Fibroblast of villous mesenchyme (primary cell): ENCODE measurements around the gene CHTOP. TPM values are rescaled to one million over a fixed set of nuclear protein-coding genes. Genes with fewer than 3 reads are reported as not detected.

ENCODE experiments used
- DNase-seq: peaks from one replicate; pipeline ENCODE4 v3.0.0-alpha.2; 2010; ENCODE audit warnings: low read depth
- H3K4me3 ChIP-seq: 2 replicates; pipeline ENCODE4 v1.5.1; 2011; ENCODE audit warnings: low read depth, mild to moderate bottlenecking, low read length
- total RNA-seq: library from RNA; depleted of rRNA; stranded (reverse); fragments of >200 nt; gene quantifications from 2 replicates; pipeline ENCODE4 v1.2.3, GENCODE V29; 2012
- TF ChIP-seq, protein P1 (sequence below): IDR thresholded peaks from 2 replicates; pipeline ENCODE4 v1.5.1; 2012; ENCODE audit warnings: low read depth, mild to moderate bottlenecking, low read length; ENCODE audit not compliant: insufficient read depth

Gene CHTOP
- total RNA-seq, 1 donor = 47.9 TPM

DNA sequence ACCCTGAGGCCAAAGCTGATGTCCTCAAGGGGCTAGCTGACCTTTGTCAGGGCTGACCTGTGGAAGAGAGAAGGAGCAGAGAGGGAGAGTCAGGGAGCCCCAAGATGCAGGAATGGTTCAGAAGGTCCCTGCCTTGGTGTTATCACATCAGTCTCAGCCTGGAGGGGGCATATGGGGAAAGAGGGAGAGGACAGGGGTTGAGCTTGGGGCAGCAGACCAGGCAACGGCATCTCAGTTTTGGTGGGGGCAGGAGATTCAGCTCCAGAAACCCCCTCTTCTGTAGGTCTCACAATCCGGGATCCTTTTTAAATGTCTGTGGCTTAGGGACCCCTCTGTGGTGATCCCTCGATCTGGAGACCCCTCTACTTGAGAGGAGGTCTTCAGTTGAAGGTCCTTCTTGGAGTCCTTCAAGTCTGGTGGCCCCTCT is 7.4 kb upstream of the CHTOP start:
- TF ChIP-seq, protein P1, sequence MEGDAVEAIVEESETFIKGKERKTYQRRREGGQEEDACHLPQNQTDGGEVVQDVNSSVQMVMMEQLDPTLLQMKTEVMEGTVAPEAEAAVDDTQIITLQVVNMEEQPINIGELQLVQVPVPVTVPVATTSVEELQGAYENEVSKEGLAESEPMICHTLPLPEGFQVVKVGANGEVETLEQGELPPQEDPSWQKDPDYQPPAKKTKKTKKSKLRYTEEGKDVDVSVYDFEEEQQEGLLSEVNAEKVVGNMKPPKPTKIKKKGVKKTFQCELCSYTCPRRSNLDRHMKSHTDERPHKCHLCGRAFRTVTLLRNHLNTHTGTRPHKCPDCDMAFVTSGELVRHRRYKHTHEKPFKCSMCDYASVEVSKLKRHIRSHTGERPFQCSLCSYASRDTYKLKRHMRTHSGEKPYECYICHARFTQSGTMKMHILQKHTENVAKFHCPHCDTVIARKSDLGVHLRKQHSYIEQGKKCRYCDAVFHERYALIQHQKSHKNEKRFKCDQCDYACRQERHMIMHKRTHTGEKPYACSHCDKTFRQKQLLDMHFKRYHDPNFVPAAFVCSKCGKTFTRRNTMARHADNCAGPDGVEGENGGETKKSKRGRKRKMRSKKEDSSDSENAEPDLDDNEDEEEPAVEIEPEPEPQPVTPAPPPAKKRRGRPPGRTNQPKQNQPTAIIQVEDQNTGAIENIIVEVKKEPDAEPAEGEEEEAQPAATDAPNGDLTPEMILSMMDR = no peak
- no peak for DNase-seq
- H3K4me3 ChIP-seq = peak overlapping the region; percentile 69

DNA sequence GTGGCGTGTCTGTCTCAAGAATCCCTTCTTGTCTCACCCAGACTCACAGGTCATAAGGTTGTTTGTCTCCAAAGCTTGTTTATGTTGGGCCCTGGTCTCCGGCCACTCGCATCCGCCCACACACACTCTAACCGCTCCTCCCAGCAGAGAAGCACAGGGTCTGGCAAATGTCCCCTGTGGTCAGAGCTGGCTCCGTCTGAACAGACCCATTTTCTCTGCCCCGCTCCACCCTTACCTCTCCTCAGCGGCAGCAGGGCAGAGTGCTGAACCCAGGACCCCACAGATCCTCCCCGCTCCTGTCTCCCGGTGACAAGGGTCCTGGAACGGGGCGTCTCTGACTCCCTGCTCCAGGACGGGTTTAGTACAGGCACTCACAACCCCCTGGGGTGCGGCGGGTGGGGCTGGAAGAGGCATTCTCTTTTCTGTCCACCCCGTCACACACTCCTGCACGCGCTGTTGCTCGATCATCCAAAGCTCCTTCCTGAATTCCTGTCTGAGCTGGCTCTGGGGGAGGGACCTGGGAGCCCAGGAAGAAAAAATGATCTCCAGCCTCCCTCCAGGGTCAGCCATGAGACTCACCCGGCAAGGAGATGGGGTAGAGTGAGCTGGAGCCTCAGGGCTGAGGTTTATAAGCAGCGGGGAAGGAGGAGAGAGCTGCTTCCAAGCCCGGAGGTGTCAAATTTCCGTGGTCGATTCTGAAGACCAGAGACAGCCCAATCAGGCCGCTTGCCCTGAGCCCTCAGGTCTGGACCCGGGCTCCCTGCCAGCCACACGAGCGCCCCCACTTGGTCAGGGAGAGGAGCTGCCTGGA is 6.8 kb upstream of the CHTOP start, which contains the start of gene S100A13:
TSS of gene S100A13 (minus strand) at position 602 of the 811 bp plus-strand sequence. CDS start 1,033 bp downstream, outside the sequence.
- TF ChIP-seq, protein P1 = peak; percentile 80
- peak; percentile 96 for DNase-seq
- peak within 1 kb of the TSS; percentile 69 for H3K4me3 ChIP-seq

DNA sequence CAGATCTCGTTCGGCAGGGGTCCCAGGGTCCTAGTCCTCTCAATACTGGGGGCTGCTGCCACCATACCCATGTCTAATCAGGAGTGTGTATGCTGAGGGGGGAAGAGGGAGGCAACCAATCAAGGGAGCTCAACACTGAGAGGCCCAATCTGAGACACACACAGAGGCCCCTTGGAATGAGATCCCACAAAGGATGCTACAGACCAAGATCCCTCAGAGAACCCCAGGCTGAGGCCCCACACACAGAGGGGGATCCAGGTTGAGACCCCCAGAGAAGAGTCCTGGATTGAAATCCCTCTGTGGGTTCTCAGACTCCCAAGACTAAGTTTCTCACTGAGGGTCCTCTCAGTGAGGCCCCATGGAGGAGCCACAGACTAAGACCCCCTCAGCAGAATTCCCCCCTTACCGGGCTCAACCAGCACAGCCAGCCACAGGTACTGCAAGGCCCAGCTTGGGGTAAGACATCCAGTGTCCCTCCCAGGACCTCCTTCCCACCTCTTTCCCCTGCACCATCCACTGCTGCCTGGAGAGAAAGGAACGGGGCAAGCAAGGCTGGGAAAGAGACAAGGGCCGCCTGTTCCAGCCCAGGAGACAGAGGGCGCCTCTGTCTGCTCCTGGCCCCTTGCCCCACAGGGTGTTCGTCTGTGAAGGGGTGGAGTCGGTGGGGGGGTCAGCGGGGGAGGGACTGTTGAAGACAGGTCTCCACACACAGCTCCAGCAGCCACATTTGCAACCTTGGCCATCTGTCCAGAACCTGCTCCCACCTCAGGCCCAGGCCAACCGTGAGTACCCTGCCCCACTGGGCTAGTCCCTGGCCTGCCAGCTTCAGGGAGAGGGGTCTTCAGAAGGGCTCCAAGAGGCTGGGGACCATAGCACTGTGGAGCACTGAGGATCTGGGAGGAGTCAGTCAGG is 5.9 kb upstream of the CHTOP start, which contains the start of gene S100A1:
TSS of gene S100A1 (plus strand) at position 720 of the 912 bp plus-strand sequence. CDS start 2,088 bp downstream, outside the sequence.
- TF ChIP-seq, protein P1 = no peak
- no peak for DNase-seq
- H3K4me3 ChIP-seq = peak within 1 kb of the TSS; percentile 69

DNA sequence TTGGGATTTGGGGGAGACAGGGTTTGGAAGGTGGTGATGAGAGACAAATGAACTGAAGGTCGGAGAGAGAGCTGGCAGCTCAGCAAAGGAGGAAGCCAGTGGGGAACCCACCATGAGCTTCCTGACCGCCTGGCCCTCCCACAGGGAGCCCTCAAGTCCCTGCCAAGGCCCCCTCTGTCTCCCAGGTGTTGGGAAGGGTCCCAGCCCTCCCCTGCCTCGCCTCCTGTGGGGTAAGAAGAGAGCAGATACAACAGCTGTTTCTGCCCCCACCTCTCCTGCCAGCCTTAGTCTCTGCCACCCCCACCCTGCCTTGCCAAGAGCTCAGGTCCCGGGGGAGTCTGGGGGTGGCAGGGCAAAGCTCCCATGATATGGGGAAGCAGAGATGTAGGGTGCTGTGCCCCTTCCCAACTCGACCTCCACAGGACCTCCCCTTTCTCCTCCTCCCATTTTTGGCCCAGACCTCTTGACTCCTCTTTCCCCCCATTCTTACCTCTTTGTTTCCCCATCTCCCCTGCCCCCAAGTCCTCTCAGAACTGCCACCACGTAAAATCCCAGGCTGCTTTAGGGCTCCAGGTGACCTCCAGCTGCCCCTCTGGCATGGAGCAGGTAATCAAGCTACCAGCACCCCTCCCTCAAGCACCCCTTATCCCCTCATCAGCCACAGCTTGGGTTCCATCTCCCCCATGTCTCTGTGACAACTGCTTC is 5.1 kb upstream of the CHTOP start:
- DNase-seq = no peak
- no peak overlapping the region for H3K4me3 ChIP-seq
- TF ChIP-seq, protein P1 = no peak

DNA sequence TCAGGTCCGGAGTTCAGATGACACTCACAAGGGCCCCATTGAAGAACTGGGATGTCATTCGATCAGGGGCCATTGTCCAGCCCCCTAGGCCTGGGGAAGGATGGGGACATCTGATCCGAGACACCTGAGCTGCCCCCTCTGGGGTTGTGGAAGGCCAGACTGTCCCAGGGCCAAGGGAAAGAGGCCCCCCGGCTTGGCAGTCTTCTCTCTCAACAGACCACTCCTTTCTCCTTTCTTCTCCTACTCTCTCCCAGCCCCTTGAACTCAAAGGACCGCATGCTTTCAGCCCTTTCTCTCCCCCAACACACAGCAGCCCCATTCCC is 4.6 kb upstream of the CHTOP start:
- no peak overlapping the region for H3K4me3 ChIP-seq
- DNase-seq = no peak
- TF ChIP-seq, protein P1 = no peak

DNA sequence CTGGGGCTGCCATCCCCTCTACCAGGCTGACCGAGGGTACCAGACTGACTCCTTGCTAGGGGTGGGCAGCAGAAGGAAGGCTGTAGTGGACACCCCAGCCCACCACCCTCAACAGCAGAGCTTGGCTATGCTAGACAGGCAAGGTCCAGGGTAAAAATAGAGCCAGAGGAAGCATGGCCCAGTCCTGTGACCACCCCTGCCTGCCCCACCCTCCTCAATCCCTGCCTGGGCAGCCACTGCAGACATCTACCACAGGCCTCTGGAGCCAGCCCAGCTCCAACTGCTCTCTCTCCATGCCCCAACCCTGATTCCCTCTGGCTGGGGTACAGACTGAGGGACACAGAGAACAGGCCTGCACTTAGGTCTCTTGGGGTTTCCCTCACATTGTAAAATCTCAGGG is 3.9 kb upstream of the CHTOP start:
- no peak for DNase-seq
- H3K4me3 ChIP-seq = no peak overlapping the region
- TF ChIP-seq, protein P1 = no peak
